ENCODE measurements around the gene PIF1.

Gene PIF1

GRCh38 chr15:64861960-64862359 lies 36.5 kb upstream of the PIF1 start:
- peaks cover 37% of the 10 kb centered on the region for H4K20me1 ChIP-seq (ENCODE audit: insufficient read depth, low read length)
- H3K9me3 ChIP-seq (ENCODE audit: insufficient read depth, low read length), result no peaks in the 10 kb centered on the region
- no peak overlapping the region for H3K27ac ChIP-seq (ENCODE audit: low read length)
- no peak overlapping the region for H3K4me3 ChIP-seq (ENCODE audit: low read length)
- no peak overlapping the region for H3K4me2 ChIP-seq (ENCODE audit: low read length)
- TF ChIP-seq EZH2phosphoT487 (IDR thresholded peaks at IDR 0.05; ENCODE audit: low read depth), result no peak
- TF ChIP-seq, protein P1, sequence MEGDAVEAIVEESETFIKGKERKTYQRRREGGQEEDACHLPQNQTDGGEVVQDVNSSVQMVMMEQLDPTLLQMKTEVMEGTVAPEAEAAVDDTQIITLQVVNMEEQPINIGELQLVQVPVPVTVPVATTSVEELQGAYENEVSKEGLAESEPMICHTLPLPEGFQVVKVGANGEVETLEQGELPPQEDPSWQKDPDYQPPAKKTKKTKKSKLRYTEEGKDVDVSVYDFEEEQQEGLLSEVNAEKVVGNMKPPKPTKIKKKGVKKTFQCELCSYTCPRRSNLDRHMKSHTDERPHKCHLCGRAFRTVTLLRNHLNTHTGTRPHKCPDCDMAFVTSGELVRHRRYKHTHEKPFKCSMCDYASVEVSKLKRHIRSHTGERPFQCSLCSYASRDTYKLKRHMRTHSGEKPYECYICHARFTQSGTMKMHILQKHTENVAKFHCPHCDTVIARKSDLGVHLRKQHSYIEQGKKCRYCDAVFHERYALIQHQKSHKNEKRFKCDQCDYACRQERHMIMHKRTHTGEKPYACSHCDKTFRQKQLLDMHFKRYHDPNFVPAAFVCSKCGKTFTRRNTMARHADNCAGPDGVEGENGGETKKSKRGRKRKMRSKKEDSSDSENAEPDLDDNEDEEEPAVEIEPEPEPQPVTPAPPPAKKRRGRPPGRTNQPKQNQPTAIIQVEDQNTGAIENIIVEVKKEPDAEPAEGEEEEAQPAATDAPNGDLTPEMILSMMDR (IDR thresholded peaks at IDR 0.05; ENCODE audit: low read depth, low read length), result no peak
- peaks cover 69% of the 10 kb centered on the region for H3K36me3 ChIP-seq (replicated peaks; ENCODE audit: low read depth, low read length)
- no peaks in the 10 kb centered on the region for H3K27me3 ChIP-seq (ENCODE audit: low read depth, low read length)
- peaks cover 21% of the 10 kb centered on the region for H3K79me2 ChIP-seq (ENCODE audit: low read length)
- H3K9ac ChIP-seq (ENCODE audit: low read length), result no peak overlapping the region
- peaks cover 28% of the 10 kb centered on the region for H3K4me1 ChIP-seq (ENCODE audit: low read length)
- no peak overlapping the region for H2AFZ ChIP-seq (ENCODE audit: low read depth, low read length)

GRCh38 chr15:64861331-64861730 lies 35.9 kb upstream of the PIF1 start:
- no peaks in the 10 kb centered on the region for H3K27me3 ChIP-seq (ENCODE audit: low read depth, low read length)
- peaks cover 42% of the 10 kb centered on the region for H4K20me1 ChIP-seq (ENCODE audit: insufficient read depth, low read length)
- peaks cover 26% of the 10 kb centered on the region for H3K79me2 ChIP-seq (ENCODE audit: low read length)
- H3K4me3 ChIP-seq (ENCODE audit: low read length), result no peak overlapping the region
- H3K27ac ChIP-seq (ENCODE audit: low read length), result no peak overlapping the region
- H3K4me2 ChIP-seq (ENCODE audit: low read length), result no peak overlapping the region
- H3K4me1 ChIP-seq (ENCODE audit: low read length), result peaks cover 28% of the 10 kb centered on the region
- TF ChIP-seq, protein P1 (IDR thresholded peaks at IDR 0.05; ENCODE audit: low read depth, low read length), result no peak
- no peak for TF ChIP-seq EZH2phosphoT487 (IDR thresholded peaks at IDR 0.05; ENCODE audit: low read depth)
- H2AFZ ChIP-seq (ENCODE audit: low read depth, low read length), result no peak overlapping the region
- no peaks in the 10 kb centered on the region for H3K9me3 ChIP-seq (ENCODE audit: insufficient read depth, low read length)
- no peak overlapping the region for H3K9ac ChIP-seq (ENCODE audit: low read length)
- peaks cover 67% of the 10 kb centered on the region for H3K36me3 ChIP-seq (replicated peaks; ENCODE audit: low read depth, low read length)

GRCh38 chr15:64859226-64859625 lies 33.8 kb upstream of the PIF1 start:
- TF ChIP-seq, protein P1 (IDR thresholded peaks at IDR 0.05; ENCODE audit: low read depth, low read length), result no peak
- TF ChIP-seq EZH2phosphoT487 (IDR thresholded peaks at IDR 0.05; ENCODE audit: low read depth), result no peak
- Histone ChIP-seq H2AFZ (ENCODE audit: low read depth, low read length) (no peak overlapping the region), H3K79me2 (ENCODE audit: low read length) (peaks cover 45% of the 10 kb centered on the region), H3K9me3 (ENCODE audit: insufficient read depth, low read length) (no peaks in the 10 kb centered on the region), H4K20me1 (ENCODE audit: insufficient read depth, low read length) (peaks cover 63% of the 10 kb centered on the region), H3K9ac (ENCODE audit: low read length) (no peak overlapping the region), H3K27ac (ENCODE audit: low read length) (no peak overlapping the region), H3K36me3 (replicated peaks; ENCODE audit: low read depth, low read length) (peaks cover 67% of the 10 kb centered on the region), H3K27me3 (ENCODE audit: low read depth, low read length) (no peaks in the 10 kb centered on the region), H3K4me1 (ENCODE audit: low read length) (peaks cover 7% of the 10 kb centered on the region), H3K4me3 (ENCODE audit: low read length) (no peak overlapping the region), H3K4me2 (ENCODE audit: low read length) (no peak overlapping the region)

DNA sequence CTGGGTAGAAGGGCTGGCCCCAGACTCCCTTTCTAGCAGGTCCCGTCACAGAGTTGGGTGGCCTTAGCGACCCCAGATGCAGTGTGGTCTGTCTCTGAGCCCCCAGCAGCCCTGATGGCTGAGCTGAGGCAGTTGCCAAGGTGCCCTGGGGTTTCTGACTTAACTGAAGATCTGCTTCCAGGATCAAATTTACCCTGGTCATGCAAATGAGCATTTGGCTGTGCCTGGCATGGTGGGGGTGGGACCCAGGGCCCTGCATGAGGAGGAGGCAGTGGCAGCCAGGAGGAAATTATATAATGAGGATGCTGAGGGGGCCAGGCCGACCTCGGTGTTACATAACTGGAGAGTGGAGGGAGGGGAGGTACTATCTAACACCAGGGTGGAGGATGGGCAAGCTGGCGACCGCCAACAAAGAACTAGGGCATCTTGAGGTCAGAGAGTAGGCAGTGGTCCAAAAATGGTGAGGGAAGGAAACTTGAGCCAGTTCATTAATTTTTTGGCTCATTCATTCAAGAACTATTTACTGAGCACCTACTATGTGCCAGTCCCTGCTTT lies 32.7 kb upstream of the PIF1 start:
- TF ChIP-seq, protein P1 (IDR thresholded peaks at IDR 0.05; ENCODE audit: low read depth, low read length), result no peak
- TF ChIP-seq EZH2phosphoT487 (IDR thresholded peaks at IDR 0.05; ENCODE audit: low read depth), result no peak
- H3K4me2 ChIP-seq (ENCODE audit: low read length), result no peak overlapping the region
- H3K79me2 ChIP-seq (ENCODE audit: low read length), result peaks cover 53% of the 10 kb centered on the region
- H3K4me1 ChIP-seq (ENCODE audit: low read length), result peaks cover under 1% of the 10 kb centered on the region; the same call in 1 of the 2 replicates
- H2AFZ ChIP-seq (ENCODE audit: low read depth, low read length), result no peak overlapping the region
- no peaks in the 10 kb centered on the region for H3K27me3 ChIP-seq (ENCODE audit: low read depth, low read length)
- no peak overlapping the region for H3K27ac ChIP-seq (ENCODE audit: low read length)
- peaks cover 72% of the 10 kb centered on the region for H3K36me3 ChIP-seq (replicated peaks; ENCODE audit: low read depth, low read length)
- no peak overlapping the region for H3K9ac ChIP-seq (ENCODE audit: low read length)
- peaks cover 72% of the 10 kb centered on the region for H4K20me1 ChIP-seq (ENCODE audit: insufficient read depth, low read length)
- H3K4me3 ChIP-seq (ENCODE audit: low read length), result no peak overlapping the region
- no peaks in the 10 kb centered on the region for H3K9me3 ChIP-seq (ENCODE audit: insufficient read depth, low read length)

All from OCI-LY3 (cell line).